ENCODE results near the gene CD96.
"Not testable (repeated sequence)": the region's sequence is repeated elsewhere in the genome, so short reads cannot be mapped to it uniquely, and the experiment has no call there.

The CD96 gene

GRCh38 chr3:111669926-111670630, 128.1 kb downstream of the CD96 start:
- no peak for DNase-seq (ENCODE audit: low read depth)
- no peak overlapping the region for H3K4me3 ChIP-seq (ENCODE audit: low read depth, low read length)
- in situ Hi-C loops (cut with HindIII; ENCODE audit: low sequenced_read_pairs): no loop called here
- TF ChIP-seq, protein P1, sequence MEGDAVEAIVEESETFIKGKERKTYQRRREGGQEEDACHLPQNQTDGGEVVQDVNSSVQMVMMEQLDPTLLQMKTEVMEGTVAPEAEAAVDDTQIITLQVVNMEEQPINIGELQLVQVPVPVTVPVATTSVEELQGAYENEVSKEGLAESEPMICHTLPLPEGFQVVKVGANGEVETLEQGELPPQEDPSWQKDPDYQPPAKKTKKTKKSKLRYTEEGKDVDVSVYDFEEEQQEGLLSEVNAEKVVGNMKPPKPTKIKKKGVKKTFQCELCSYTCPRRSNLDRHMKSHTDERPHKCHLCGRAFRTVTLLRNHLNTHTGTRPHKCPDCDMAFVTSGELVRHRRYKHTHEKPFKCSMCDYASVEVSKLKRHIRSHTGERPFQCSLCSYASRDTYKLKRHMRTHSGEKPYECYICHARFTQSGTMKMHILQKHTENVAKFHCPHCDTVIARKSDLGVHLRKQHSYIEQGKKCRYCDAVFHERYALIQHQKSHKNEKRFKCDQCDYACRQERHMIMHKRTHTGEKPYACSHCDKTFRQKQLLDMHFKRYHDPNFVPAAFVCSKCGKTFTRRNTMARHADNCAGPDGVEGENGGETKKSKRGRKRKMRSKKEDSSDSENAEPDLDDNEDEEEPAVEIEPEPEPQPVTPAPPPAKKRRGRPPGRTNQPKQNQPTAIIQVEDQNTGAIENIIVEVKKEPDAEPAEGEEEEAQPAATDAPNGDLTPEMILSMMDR (IDR thresholded peaks at IDR 0.05; ENCODE audit: low read depth, low read length, missing control alignments): no peak

- H3K4me3 ChIP-seq (ENCODE audit: low read depth, low read length); in situ Hi-C loops (cut with HindIII; ENCODE audit: low sequenced_read_pairs); DNase-seq (ENCODE audit: low read depth): not testable (repeated sequence)
Observed at GRCh38 chr3:111672461-111672860, 130.5 kb downstream of the CD96 start.

GRCh38 chr3:111675846-111676210, 133.8 kb downstream of the CD96 start:
- in situ Hi-C loops (cut with HindIII; ENCODE audit: low sequenced_read_pairs): no loop called here
- TF ChIP-seq, protein P1 (IDR thresholded peaks at IDR 0.05; ENCODE audit: low read depth, low read length, missing control alignments): no peak
- H3K4me3 ChIP-seq (ENCODE audit: low read depth, low read length): no peak overlapping the region
- no peak for DNase-seq (ENCODE audit: low read depth)

DNA sequence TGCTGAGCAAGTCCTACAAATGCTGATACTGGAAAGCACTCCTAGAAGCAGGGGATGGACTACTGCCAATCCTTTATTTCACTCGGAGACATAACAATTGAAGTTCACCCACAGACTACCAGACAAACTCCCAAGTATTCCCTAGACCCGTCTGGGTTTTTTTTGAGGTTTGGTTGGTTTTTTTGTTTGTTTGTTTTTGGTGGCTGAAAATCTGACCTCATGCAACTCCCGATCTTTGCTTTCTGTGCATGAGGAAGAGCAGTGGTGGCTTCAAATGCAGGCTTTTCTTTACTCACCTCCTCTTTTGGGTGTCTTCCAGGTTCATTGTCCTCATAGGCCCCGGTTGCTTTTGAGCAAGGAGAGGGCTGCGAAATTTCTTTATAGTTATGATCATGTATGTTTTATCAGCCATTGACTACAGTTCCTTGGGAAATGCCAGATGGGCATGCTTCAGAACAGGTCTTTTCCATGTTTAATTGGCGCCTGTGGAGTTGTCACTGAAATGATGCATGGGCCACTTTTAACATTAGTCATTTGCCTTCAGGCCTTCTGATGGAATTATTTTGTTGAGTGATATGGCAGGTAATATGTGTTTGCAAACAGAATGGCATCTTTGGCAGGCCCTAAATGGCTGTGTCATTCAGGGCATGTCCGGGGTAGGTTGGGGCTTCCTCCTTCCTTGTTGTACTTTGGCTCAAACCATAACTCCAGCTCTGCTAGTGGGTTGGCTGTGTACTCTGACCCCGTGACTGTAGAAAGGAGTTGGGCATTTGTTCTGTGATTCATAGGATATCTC, 134.4 kb downstream of the CD96 start:
- no peak overlapping the region for H3K4me3 ChIP-seq (ENCODE audit: low read depth, low read length)
- in situ Hi-C loops (cut with HindIII; ENCODE audit: low sequenced_read_pairs): no loop called here
- peak; percentile 76 for DNase-seq (ENCODE audit: low read depth)
- TF ChIP-seq, protein P1 (IDR thresholded peaks at IDR 0.05; ENCODE audit: low read depth, low read length, missing control alignments): no peak

DNA sequence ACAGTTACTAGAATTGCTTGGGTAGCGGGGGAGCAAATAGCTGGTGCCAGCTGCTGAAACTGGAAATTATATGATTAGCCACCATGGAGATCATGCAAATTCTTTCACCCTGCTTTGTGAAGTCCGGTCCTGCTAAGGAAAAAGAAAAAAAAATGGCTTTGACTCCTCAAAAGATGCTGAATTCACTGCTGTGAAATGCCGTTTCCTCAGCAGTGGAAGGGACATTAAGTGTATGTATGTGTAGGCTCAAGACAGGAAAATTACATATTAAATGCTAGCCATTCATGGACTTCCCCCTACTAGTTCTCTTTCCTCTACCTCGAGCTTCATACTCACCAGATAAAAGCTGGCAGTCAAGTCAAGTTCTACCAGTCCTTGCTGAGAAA, 135.0 kb downstream of the CD96 start:
- no peak for DNase-seq (ENCODE audit: low read depth)
- H3K4me3 ChIP-seq (ENCODE audit: low read depth, low read length): no peak overlapping the region
- in situ Hi-C loops (cut with HindIII; ENCODE audit: low sequenced_read_pairs): no loop called here
- TF ChIP-seq, protein P1 (IDR thresholded peaks at IDR 0.05; ENCODE audit: low read depth, low read length, missing control alignments): no peak

DNA sequence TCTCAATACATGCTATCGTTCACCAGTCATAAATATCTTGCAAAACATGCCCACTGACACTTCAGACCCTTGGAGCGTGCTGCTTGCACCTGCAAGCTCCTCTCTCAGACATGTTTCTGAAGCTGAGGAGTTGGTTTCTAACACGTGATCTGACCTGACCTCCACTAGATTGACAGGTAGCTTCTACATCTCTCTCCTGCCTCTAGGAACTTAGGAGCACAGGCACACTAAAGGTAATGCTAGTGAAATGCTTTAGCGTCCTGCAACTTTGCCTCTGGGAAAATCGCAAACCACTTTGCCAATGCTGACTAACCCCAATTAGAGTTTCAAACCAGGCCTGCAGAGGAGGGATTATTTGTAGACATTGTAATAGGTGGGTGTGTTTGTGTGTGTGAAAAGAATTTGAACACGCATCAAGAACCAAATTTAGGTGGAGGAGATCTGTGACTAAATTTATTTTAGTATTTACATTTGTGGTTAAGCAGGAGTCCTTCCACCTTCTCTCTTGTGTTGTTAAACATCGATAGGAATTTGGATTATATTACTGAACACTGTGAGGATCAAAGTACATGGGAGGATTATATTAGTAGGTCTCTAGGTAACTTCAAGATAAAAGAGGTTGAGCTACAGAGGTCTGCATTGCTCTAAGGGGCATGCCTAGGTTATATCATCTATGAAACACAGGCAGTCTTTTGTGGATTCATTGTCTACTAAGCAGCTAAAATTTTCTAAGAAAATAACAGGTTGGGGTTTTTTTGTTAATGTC, 139.8 kb downstream of the CD96 start:
- no peak for DNase-seq (ENCODE audit: low read depth)
- TF ChIP-seq, protein P1 (IDR thresholded peaks at IDR 0.05; ENCODE audit: low read depth, low read length, missing control alignments): no peak
- in situ Hi-C loops (cut with HindIII; ENCODE audit: low sequenced_read_pairs): no loop called here
- H3K4me3 ChIP-seq (ENCODE audit: low read depth, low read length): no peak overlapping the region

Data from astrocyte of the cerebellum (primary cell).